Measurements from ENCODE around the gene RBMX2. TPM values are rescaled to one million over a fixed set of nuclear protein-coding genes. Genes with fewer than 3 reads are reported as not detected.
"Not testable (repeated sequence)": the region's sequence is repeated elsewhere in the genome, so short reads cannot be mapped to it uniquely, and the experiment has no call there.

RBMX2 gene
- total RNA-seq, 2 experiments from 2014 or later = 25.0 to 26.4 TPM

- DNase-seq (no peak), ATAC-seq (no peak)
- peaks cover 9% of the 10 kb centered on the region for H3K4me1 Mint-ChIP-seq
- no peaks in the 10 kb centered on the region for H3K27me3 Mint-ChIP-seq
- no peak overlapping the region for H3K4me3 Mint-ChIP-seq
- CTCF ChIA-PET = no interaction called here
- peaks cover 9% of the 10 kb centered on the region for H3K36me3 Mint-ChIP-seq
- H3K9me3 Mint-ChIP-seq (ENCODE audit: low read depth) = no peaks in the 10 kb centered on the region
- H3K27ac Mint-ChIP-seq = no peak overlapping the region
Observed at GRCh38 chrX:130418066-130418465, 16.3 kb downstream of the RBMX2 start.

DNA sequence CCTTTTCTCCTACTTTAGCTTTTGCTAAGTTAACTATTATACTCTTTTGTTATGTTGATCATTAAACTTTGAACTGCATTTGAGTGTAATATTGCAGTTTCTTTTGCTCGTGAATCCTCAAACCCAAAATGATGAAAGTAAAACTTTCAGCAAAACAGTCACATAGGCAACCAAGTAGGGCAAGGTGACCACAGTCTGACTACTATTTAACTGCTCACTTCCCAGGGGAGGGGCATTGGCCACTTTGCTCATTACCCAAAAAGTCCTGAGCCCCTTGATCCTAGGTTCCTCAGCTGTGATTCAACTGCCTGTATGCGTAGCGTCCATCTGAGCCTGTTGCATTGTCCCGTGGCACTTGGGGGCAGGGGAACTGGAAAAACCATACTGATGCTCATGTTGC is 17.0 kb downstream of the RBMX2 start:
- Mint-ChIP-seq H3K4me3 (no peak overlapping the region), H3K36me3 (peaks cover 8% of the 10 kb centered on the region), H3K27me3 (no peaks in the 10 kb centered on the region), H3K9me3 (ENCODE audit: low read depth) (no peaks in the 10 kb centered on the region), H3K27ac (no peak overlapping the region), H3K4me1 (peaks cover 9% of the 10 kb centered on the region)
- ATAC-seq (no peak), DNase-seq (no peak)
- CTCF ChIA-PET = no interaction called here

- Mint-ChIP-seq H3K4me3 (no peak overlapping the region), H3K4me1 (peaks cover 8% of the 10 kb centered on the region), H3K36me3 (peaks cover 3% of the 10 kb centered on the region), H3K9me3 (ENCODE audit: low read depth) (no peaks in the 10 kb centered on the region), H3K27ac (no peak overlapping the region), H3K27me3 (no peaks in the 10 kb centered on the region)
- no peak for ATAC-seq
- CTCF ChIA-PET = no interaction called here
- no peak for DNase-seq
Observed at GRCh38 chrX:130419263-130419662, 17.5 kb downstream of the RBMX2 start.

GRCh38 chrX:130426531-130426930 is 24.7 kb downstream of the RBMX2 start:
- H3K36me3 Mint-ChIP-seq = no peaks in the 10 kb centered on the region
- no peak overlapping the region for H3K4me3 Mint-ChIP-seq
- no peaks in the 10 kb centered on the region for H3K27me3 Mint-ChIP-seq
- no peaks in the 10 kb centered on the region for H3K9me3 Mint-ChIP-seq (ENCODE audit: low read depth)
- ATAC-seq = no peak
- H3K4me1 Mint-ChIP-seq = no peaks in the 10 kb centered on the region
- no peak overlapping the region for H3K27ac Mint-ChIP-seq
- DNase-seq = no peak
- CTCF ChIA-PET = no interaction called here

DNA sequence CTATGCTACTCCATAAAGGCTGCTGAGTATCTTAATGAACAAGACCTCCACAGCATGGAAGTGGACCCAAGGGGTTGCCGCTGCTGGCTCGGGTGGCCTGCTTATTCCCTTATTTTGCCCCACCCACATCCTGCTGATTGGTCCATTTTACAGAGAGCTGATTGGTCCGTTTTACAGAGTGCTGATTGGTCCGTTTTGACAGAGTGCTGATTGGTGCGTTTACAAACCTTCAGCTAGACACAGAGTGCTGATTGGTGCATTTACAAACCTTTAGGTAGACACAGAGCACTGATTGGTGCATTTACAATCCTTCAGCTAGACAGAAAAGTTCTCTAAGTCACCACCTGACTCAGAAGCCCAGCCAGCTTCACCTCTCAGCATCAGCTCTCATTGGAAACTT is 27.4 kb downstream of the RBMX2 start:
- H3K9me3 Mint-ChIP-seq (ENCODE audit: low read depth); DNase-seq; CTCF ChIA-PET; H3K4me3 Mint-ChIP-seq; H3K36me3 Mint-ChIP-seq; ATAC-seq; H3K27me3 Mint-ChIP-seq; H3K27ac Mint-ChIP-seq; H3K4me1 Mint-ChIP-seq: not testable (repeated sequence)

DNA sequence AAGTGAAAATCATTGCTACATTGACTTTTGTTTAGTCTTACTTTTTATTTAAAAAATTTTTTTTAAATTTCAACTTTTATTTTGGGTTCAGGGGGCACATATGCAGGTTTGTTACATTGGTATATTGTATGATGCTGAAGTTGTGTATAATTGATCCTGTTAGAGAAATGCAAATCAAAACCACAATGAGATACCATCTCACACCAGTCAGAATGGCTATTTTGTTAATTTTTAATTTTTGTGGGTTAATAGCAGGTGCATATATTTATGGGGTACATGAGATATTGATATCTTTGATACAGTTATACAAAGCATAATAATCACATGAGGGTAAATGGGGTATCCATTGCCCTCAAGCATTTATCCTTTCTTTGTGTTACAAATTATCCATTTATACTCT is 34.1 kb downstream of the RBMX2 start:
- Mint-ChIP-seq H3K4me3 (no peak overlapping the region), H3K4me1 (no peaks in the 10 kb centered on the region), H3K9me3 (ENCODE audit: low read depth) (no peaks in the 10 kb centered on the region), H3K27ac (no peak overlapping the region), H3K36me3 (no peaks in the 10 kb centered on the region), H3K27me3 (no peaks in the 10 kb centered on the region)
- DNase-seq (no peak), ATAC-seq (no peak)
- CTCF ChIA-PET = no interaction called here

DNA sequence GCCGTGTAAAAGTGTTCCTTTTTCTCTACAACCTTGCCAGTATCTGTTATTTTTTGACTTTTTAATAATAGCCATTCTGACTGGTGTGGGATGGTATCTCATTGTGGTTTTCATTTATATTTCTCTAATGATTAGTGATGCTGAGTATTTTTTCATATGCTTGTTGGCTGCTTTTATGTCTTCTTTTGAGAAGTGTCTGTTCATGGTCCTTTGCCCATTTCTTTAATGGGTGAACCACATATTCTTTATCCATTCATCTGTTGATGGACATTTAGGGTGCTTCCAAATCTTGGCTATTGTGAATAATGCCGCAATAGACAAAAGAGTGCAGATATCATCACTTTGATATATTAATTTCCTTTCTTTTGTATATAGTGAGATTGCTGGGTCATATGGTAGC is 36.2 kb downstream of the RBMX2 start:
- H3K27me3 Mint-ChIP-seq; ATAC-seq; CTCF ChIA-PET; H3K9me3 Mint-ChIP-seq (ENCODE audit: low read depth); H3K4me3 Mint-ChIP-seq; H3K36me3 Mint-ChIP-seq; H3K27ac Mint-ChIP-seq; DNase-seq; H3K4me1 Mint-ChIP-seq: not testable (repeated sequence)

- DNase-seq = no peak
- no peak for ATAC-seq
- CTCF ChIA-PET = no interaction called here
- H3K9me3 Mint-ChIP-seq (ENCODE audit: low read depth) = no peaks in the 10 kb centered on the region
- H3K4me1 Mint-ChIP-seq = no peaks in the 10 kb centered on the region
- H3K27me3 Mint-ChIP-seq = no peaks in the 10 kb centered on the region
- H3K36me3 Mint-ChIP-seq = no peaks in the 10 kb centered on the region
- H3K4me3 Mint-ChIP-seq = no peak overlapping the region
- no peak overlapping the region for H3K27ac Mint-ChIP-seq
Observed at GRCh38 chrX:130443875-130444274, 42.1 kb downstream of the RBMX2 start.

- H3K4me3 Mint-ChIP-seq = no peak overlapping the region
- no peaks in the 10 kb centered on the region for H3K4me1 Mint-ChIP-seq
- H3K27me3 Mint-ChIP-seq = no peaks in the 10 kb centered on the region
- CTCF ChIA-PET = no interaction called here
- ATAC-seq = no peak
- no peak for DNase-seq
- H3K27ac Mint-ChIP-seq = no peak overlapping the region
- no peaks in the 10 kb centered on the region for H3K36me3 Mint-ChIP-seq
- H3K9me3 Mint-ChIP-seq (ENCODE audit: low read depth) = no peaks in the 10 kb centered on the region
Observed at GRCh38 chrX:130444641-130445336, 43.0 kb downstream of the RBMX2 start.

GRCh38 chrX:130446974-130447373 is 45.2 kb downstream of the RBMX2 start:
- DNase-seq (no peak), ATAC-seq (no peak)
- H3K4me1 Mint-ChIP-seq = no peaks in the 10 kb centered on the region
- H3K27ac Mint-ChIP-seq = no peak overlapping the region
- no peak overlapping the region for H3K4me3 Mint-ChIP-seq
- H3K36me3 Mint-ChIP-seq = no peaks in the 10 kb centered on the region
- CTCF ChIA-PET = no interaction called here
- H3K27me3 Mint-ChIP-seq = no peaks in the 10 kb centered on the region
- no peaks in the 10 kb centered on the region for H3K9me3 Mint-ChIP-seq (ENCODE audit: low read depth)

Other genes with a start within 250 kb of the RBMX2 start
- 10 to 100 TPM; 47.3 to 59.6 TPM for gene AIFM1, start 236.1 kb upstream of the RBMX2 start, total RNA-seq
- 10 to 100 TPM; 38.8 to 41.1 TPM for gene RAB33A, start 230.0 kb upstream of the RBMX2 start, total RNA-seq
- 1 to 10 TPM; 6.7 to 7.8 TPM for gene ZNF280C, start 133.1 kb upstream of the RBMX2 start, total RNA-seq
- 10 to 100 TPM; 10.1 to 11.5 TPM for gene SLC25A14, start 62.1 kb upstream of the RBMX2 start, total RNA-seq
- gene GPR119, start 16.3 kb upstream of the RBMX2 start, total RNA-seq = not detected